DOHH2 (cell line): ENCODE measurements around the gene EPHA4.

Source experiments
- H3F3A ChIP-seq: fragments of 200-600 bp; sonication (generic), shearing (Covaris generic); 2 replicates; pipeline ENCODE4 v1.6.0; 2016; ENCODE audit warnings: antibody characterized with exemption, mild to moderate bottlenecking; ENCODE audit not compliant: control insufficient read depth, insufficient read depth
- H3K27ac ChIP-seq: fragments of 200-600 bp; sonication (generic); 2 replicates; pipeline ENCODE4 v1.5.1; 2014; ENCODE audit warnings: low read depth, mild to moderate bottlenecking, low read length, moderate library complexity
- H3K27me3 ChIP-seq: fragments of 200-600 bp; sonication (generic); 2 replicates; pipeline ENCODE4 v1.6.1; 2014; ENCODE audit warnings: mild to moderate bottlenecking, low read length, mixed read lengths; ENCODE audit not compliant: control insufficient read depth
- H3K36me3 ChIP-seq: fragments of 200-600 bp; sonication (generic); 2 replicates; pipeline ENCODE4 v1.6.1; 2014; ENCODE audit warnings: mild to moderate bottlenecking, low read length, moderate library complexity, mixed read lengths; ENCODE audit not compliant: control insufficient read depth
- H3K4me1 ChIP-seq: fragments of 200-600 bp; sonication (generic); 2 replicates; pipeline ENCODE4 v1.6.1; 2014; ENCODE audit warnings: mild to moderate bottlenecking, low read length, mixed read lengths; ENCODE audit not compliant: control insufficient read depth
- H3K4me2 ChIP-seq: fragments of 200-600 bp; sonication (generic); 2 replicates; pipeline ENCODE4 v1.6.0; 2014; ENCODE audit warnings: mild to moderate bottlenecking, low read length, moderate library complexity
- H3K4me3 ChIP-seq: fragments of 200-600 bp; sonication (generic); 2 replicates; pipeline ENCODE4 v1.5.1; 2014; ENCODE audit warnings: mild to moderate bottlenecking, low read length, mixed read lengths
- H3K79me2 ChIP-seq: fragments of 200-600 bp; sonication (generic); 2 replicates; pipeline ENCODE4 v1.6.1; 2014; ENCODE audit warnings: mild to moderate bottlenecking, low read length, mixed read lengths; ENCODE audit not compliant: control insufficient read depth
- H3K9me2 ChIP-seq: fragments of 200-600 bp; sonication (generic); replicated peaks from 2 replicates; pipeline ENCODE4 v1.6.1; 2014; ENCODE audit warnings: mild to moderate bottlenecking, low read length, mixed read lengths; ENCODE audit not compliant: control insufficient read depth
- H3K9me3 ChIP-seq: fragments of 200-600 bp; sonication (generic); 2 replicates; pipeline ENCODE4 v1.6.1; 2014; ENCODE audit warnings: antibody characterized with exemption, low read length, mixed read lengths; ENCODE audit not compliant: control insufficient read depth, insufficient read depth
- H4K20me1 ChIP-seq: fragments of 200-600 bp; sonication (generic); 2 replicates; pipeline ENCODE4 v1.6.0; 2014; ENCODE audit warnings: low read depth, mild to moderate bottlenecking, antibody characterized with exemption, low read length, moderate library complexity; ENCODE audit not compliant: control insufficient read depth, insufficient read depth
- EZH2phosphoT487 ChIP-seq: fragments of 200-600 bp; sonication (generic); IDR thresholded peaks from 2 replicates; pipeline ENCODE4 v1.6.1; 2017; ENCODE audit warnings: borderline replicate concordance, mild to moderate bottlenecking, antibody characterized with exemption, low read length, moderate library complexity, mixed read lengths
- TF ChIP-seq, protein P1 (sequence below): fragments of 200-600 bp; sonication (generic); IDR thresholded peaks from one replicate; pipeline ENCODE4 v1.5.1; 2014; ENCODE audit warnings: antibody characterized with exemption, mild to moderate bottlenecking, low read depth, low read length; ENCODE audit not compliant: poor library complexity, severe bottlenecking

EPHA4 gene

GRCh38 chr2:221377066-221377465, 195.0 kb downstream of the EPHA4 start:
- TF ChIP-seq, protein P1, sequence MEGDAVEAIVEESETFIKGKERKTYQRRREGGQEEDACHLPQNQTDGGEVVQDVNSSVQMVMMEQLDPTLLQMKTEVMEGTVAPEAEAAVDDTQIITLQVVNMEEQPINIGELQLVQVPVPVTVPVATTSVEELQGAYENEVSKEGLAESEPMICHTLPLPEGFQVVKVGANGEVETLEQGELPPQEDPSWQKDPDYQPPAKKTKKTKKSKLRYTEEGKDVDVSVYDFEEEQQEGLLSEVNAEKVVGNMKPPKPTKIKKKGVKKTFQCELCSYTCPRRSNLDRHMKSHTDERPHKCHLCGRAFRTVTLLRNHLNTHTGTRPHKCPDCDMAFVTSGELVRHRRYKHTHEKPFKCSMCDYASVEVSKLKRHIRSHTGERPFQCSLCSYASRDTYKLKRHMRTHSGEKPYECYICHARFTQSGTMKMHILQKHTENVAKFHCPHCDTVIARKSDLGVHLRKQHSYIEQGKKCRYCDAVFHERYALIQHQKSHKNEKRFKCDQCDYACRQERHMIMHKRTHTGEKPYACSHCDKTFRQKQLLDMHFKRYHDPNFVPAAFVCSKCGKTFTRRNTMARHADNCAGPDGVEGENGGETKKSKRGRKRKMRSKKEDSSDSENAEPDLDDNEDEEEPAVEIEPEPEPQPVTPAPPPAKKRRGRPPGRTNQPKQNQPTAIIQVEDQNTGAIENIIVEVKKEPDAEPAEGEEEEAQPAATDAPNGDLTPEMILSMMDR: no peak
- TF ChIP-seq EZH2phosphoT487: no peak
- no peaks in the 10 kb centered on the region for H3K4me1 ChIP-seq
- no peaks in the 10 kb centered on the region for H3K9me2 ChIP-seq
- H3K4me2 ChIP-seq: no peak overlapping the region
- H3K79me2 ChIP-seq: no peaks in the 10 kb centered on the region
- no peaks in the 10 kb centered on the region for H3F3A ChIP-seq
- H3K4me3 ChIP-seq: no peak overlapping the region
- no peaks in the 10 kb centered on the region for H3K27me3 ChIP-seq
- H4K20me1 ChIP-seq: no peaks in the 10 kb centered on the region
- no peak overlapping the region for H3K27ac ChIP-seq
- H3K9me3 ChIP-seq: no peaks in the 10 kb centered on the region
- H3K36me3 ChIP-seq: no peaks in the 10 kb centered on the region

DNA sequence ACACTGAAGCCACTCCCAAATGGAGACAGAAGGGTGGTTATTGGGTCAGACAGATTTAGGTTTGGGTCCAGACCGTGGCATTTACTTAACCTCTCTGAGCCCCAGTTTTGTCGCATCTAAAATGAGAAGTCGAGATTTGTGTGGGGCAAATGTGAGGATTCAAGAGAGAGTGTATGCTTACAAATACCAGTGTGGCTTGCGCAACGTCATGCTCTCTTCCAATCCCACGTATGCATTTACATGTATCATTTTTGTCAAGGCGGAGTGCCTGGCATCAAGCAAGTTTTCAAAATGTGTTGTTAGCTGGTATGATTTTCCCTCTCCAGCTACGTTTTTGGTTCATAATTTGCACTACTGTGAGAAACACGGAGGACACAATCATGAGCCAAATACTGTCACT, 197.9 kb downstream of the EPHA4 start:
- Histone ChIP-seq H3K9me2 (no peaks in the 10 kb centered on the region), H3K27ac (no peak overlapping the region), H4K20me1 (no peaks in the 10 kb centered on the region), H3K4me2 (no peak overlapping the region), H3K79me2 (no peaks in the 10 kb centered on the region), H3K9me3 (no peaks in the 10 kb centered on the region), H3F3A (no peaks in the 10 kb centered on the region), H3K36me3 (no peaks in the 10 kb centered on the region), H3K27me3 (no peaks in the 10 kb centered on the region), H3K4me1 (no peaks in the 10 kb centered on the region), H3K4me3 (no peak overlapping the region)
- TF ChIP-seq, protein P1: no peak
- TF ChIP-seq EZH2phosphoT487: no peak

DNA sequence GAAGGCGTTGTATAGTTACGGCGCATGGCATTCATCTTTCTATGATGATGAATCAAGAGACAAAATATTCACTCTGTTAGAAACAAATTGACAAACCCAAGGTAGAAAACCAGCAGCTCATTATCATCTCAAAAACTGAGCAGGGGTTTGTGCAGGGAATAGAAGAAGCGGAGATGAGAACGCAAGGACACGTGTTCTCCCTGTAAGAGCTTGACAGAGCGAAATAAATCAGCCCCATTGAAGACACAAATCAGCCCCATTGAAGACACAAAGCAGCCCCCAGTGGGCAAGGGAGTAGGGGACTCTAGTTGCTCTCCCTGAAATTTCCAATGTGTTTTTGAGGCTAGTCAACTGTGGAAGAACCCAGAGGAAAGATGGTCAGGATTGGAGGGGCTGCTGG, 199.2 kb downstream of the EPHA4 start:
- Histone ChIP-seq H3K9me3 (no peaks in the 10 kb centered on the region), H3K36me3 (no peaks in the 10 kb centered on the region), H3K4me3 (no peak overlapping the region), H3F3A (no peaks in the 10 kb centered on the region), H3K27ac (no peak overlapping the region), H3K4me2 (no peak overlapping the region), H3K27me3 (no peaks in the 10 kb centered on the region), H3K79me2 (no peaks in the 10 kb centered on the region), H3K4me1 (no peaks in the 10 kb centered on the region), H4K20me1 (no peaks in the 10 kb centered on the region), H3K9me2 (no peaks in the 10 kb centered on the region)
- TF ChIP-seq, protein P1: no peak
- TF ChIP-seq EZH2phosphoT487: no peak

DNA sequence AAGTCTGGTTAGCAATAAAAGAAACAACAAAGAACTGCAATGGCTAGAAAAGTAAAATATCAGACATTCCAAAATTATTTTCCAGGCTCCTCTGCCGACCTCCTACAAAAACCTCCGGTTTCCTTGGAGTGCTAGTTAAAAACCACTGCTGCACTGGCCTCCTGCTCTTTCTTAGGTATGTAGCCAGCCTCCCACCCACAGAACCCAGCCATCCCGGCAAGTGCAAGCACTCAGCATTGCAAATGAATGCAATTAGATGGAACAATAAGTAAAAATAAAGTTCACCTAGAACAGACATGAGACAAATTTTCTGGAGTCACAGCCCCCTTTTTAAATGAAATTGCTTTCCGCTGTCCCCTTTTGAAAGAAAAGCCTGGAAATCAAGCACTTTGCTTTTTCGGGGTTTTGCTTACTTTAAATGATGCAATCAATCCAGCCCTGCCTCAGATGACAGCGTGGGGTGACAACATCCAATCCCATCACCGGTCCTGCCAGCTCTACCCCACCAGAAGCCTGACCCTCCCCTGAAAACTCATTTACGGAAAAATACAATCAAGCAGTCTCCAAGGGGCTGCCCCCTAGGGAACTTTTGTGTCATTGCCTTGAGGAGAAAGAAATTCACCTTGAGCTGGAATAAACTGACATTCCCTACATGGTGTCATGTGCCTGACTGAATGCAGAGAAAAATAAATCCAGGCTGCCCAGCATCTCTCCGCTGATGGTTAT, 199.8 kb downstream of the EPHA4 start:
- Histone ChIP-seq H3K4me2 (no peak overlapping the region), H3K36me3 (no peaks in the 10 kb centered on the region), H3K4me3 (no peak overlapping the region), H3K27ac (no peak overlapping the region), H3K9me2 (no peaks in the 10 kb centered on the region), H3K9me3 (no peaks in the 10 kb centered on the region), H3K27me3 (no peaks in the 10 kb centered on the region), H3F3A (no peaks in the 10 kb centered on the region), H3K4me1 (no peaks in the 10 kb centered on the region), H3K79me2 (no peaks in the 10 kb centered on the region), H4K20me1 (no peaks in the 10 kb centered on the region)
- no peak for TF ChIP-seq EZH2phosphoT487
- TF ChIP-seq, protein P1: no peak
